ENCODE data around the gene EXOC3L2.

GRCh38 chr19:45162608-45163143 is 82.5 kb downstream of the EXOC3L2 start:
- TF ChIP-seq EGR1 (IDR thresholded peaks at IDR 0.05; ENCODE audit: borderline replicate concordance, low read depth, low read length) (no peak), CTCF (IDR thresholded peaks at IDR 0.05; ENCODE audit: control extremely low read depth in 1 of 3, insufficient read depth in 1 of 3, low read depth in 1 of 3, low read length in 3 of 3) (no peak), NRF1 (IDR thresholded peaks at IDR 0.05; ENCODE audit: low read depth, low read length) (no peak), GTF2F1 (IDR thresholded peaks at IDR 0.05; ENCODE audit: borderline replicate concordance, low read depth, low read length) (no peak), CEBPB (IDR thresholded peaks at IDR 0.05; ENCODE audit: low read depth, low read length) (no peak)

All from H1 (cell line).